ENCODE measurements around the gene PRPSAP2. TPM values are rescaled to one million over a fixed set of nuclear protein-coding genes. Genes with fewer than 3 reads are reported as not detected.

The PRPSAP2 gene
- total and polyA plus RNA-seq, 2 of the 8 experiments (the other 6 are each of a cell fraction or from before 2014, with no cell fraction given), result 28.7 to 50.5 TPM

GRCh38 chr17:18971801-18972200 lies 113.9 kb downstream of the PRPSAP2 start (continued):
- no peak for TF ChIP-seq CEBPB (IDR thresholded peaks at IDR 0.05; ENCODE audit: low read depth, low read length)

Data from H1 (cell line).